ENCODE data around the gene CCDC57. TPM values are rescaled to one million over a fixed set of nuclear protein-coding genes. Genes with fewer than 3 reads are reported as not detected.

CCDC57 gene
- total RNA-seq, 1 donor from 2014 or later: 15.0 TPM

DNA sequence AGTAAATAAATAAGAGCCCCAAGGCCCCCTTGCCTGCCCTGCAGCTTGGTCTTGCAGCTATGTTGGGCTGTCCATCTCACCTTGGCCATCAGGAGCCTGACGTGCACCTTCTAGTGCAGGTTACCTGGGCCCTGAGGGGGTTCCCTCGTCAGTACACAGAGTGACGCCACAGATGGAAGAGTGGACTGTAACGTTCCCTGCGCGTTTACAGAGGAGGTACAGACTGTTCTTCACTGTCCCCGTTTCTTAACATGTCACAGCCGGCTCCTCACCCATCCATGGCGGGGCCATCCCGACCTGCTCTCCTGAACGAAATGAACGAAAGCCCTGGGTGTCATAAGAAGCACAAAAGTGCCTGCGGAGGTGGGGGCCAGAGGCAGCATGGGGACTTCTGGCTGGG, 98.7 kb downstream of the CCDC57 start:
- no peak overlapping the region for H3K27ac Mint-ChIP-seq
- H3K27me3 ChIP-seq: no peaks in the 10 kb centered on the region
- TF ChIP-seq EZH2 (IDR thresholded peaks at IDR 0.05): no peak
- no peak for TF ChIP-seq EZH2phosphoT487 (IDR thresholded peaks at IDR 0.05)
- TF ChIP-seq, protein P1, sequence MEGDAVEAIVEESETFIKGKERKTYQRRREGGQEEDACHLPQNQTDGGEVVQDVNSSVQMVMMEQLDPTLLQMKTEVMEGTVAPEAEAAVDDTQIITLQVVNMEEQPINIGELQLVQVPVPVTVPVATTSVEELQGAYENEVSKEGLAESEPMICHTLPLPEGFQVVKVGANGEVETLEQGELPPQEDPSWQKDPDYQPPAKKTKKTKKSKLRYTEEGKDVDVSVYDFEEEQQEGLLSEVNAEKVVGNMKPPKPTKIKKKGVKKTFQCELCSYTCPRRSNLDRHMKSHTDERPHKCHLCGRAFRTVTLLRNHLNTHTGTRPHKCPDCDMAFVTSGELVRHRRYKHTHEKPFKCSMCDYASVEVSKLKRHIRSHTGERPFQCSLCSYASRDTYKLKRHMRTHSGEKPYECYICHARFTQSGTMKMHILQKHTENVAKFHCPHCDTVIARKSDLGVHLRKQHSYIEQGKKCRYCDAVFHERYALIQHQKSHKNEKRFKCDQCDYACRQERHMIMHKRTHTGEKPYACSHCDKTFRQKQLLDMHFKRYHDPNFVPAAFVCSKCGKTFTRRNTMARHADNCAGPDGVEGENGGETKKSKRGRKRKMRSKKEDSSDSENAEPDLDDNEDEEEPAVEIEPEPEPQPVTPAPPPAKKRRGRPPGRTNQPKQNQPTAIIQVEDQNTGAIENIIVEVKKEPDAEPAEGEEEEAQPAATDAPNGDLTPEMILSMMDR (IDR thresholded peaks at IDR 0.05): no peak
- no peak overlapping the region for H3K4me3 Mint-ChIP-seq
- H3K27ac ChIP-seq: no peak overlapping the region
- no peaks in the 10 kb centered on the region for H3K36me3 ChIP-seq
- H3K36me3 Mint-ChIP-seq: peaks cover 5% of the 10 kb centered on the region
- peaks cover 6% of the 10 kb centered on the region for H3K27me3 Mint-ChIP-seq (ENCODE audit: insufficient read depth, low read depth)
- peaks cover 23% of the 10 kb centered on the region for H3K4me1 ChIP-seq
- H4K20me1 ChIP-seq (ENCODE audit: low read depth): no peaks in the 10 kb centered on the region
- H3K9ac ChIP-seq: no peak overlapping the region
- H3F3A ChIP-seq (ENCODE audit: low read depth): peaks cover 6% of the 10 kb centered on the region
- no peak overlapping the region for H3K4me2 ChIP-seq
- no peak overlapping the region for H2AFZ ChIP-seq (replicated peaks)
- no peaks in the 10 kb centered on the region for H3K9me3 ChIP-seq (ENCODE audit: low read depth)
- no peak for DNase-seq (ENCODE audit: low spot score)
- H3K4me3 ChIP-seq: no peak overlapping the region
- H3K4me1 Mint-ChIP-seq: peaks cover 23% of the 10 kb centered on the region
- no peaks in the 10 kb centered on the region for H3K9me3 Mint-ChIP-seq
- no peaks in the 10 kb centered on the region for H3K79me2 ChIP-seq (ENCODE audit: low read depth)

DNA sequence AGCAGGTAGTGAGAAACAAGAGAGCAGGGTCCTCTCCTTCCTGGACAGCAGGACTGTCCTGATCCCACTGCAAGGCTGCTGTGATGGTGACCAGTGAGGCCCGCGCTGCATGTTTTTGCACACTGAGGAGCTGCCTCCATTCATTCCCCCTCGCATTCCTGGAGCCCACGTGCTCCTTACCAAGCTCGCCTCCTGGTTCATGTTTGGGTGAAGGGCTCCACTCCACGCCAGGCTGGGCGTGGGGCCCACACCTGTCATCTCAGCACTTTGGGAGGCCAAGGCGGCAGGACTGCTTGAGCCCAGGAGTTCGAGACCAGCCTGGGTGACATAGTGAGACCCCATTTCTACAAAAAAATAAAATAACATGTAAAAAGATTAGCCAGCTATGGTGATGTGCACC, 99.2 kb downstream of the CCDC57 start:
- H3K4me1 ChIP-seq: peaks cover 19% of the 10 kb centered on the region
- TF ChIP-seq, protein P1 (IDR thresholded peaks at IDR 0.05): no peak
- no peak for TF ChIP-seq EZH2 (IDR thresholded peaks at IDR 0.05)
- TF ChIP-seq EZH2phosphoT487 (IDR thresholded peaks at IDR 0.05): no peak
- Mint-ChIP-seq H3K27ac (no peak overlapping the region), H3K4me3 (no peak overlapping the region), H3K36me3 (peaks cover 8% of the 10 kb centered on the region), H3K4me1 (peaks cover 23% of the 10 kb centered on the region), H3K27me3 (ENCODE audit: insufficient read depth, low read depth) (peaks cover 8% of the 10 kb centered on the region), H3K9me3 (no peaks in the 10 kb centered on the region)
- peaks cover 2% of the 10 kb centered on the region for H3F3A ChIP-seq (ENCODE audit: low read depth)
- no peak overlapping the region for H3K27ac ChIP-seq
- no peak overlapping the region for H3K4me3 ChIP-seq
- no peak overlapping the region for H2AFZ ChIP-seq (replicated peaks)
- no peaks in the 10 kb centered on the region for H3K9me3 ChIP-seq (ENCODE audit: low read depth)
- H3K9ac ChIP-seq: no peak overlapping the region
- DNase-seq (ENCODE audit: low spot score): no peak
- H3K36me3 ChIP-seq: no peaks in the 10 kb centered on the region
- no peaks in the 10 kb centered on the region for H3K79me2 ChIP-seq (ENCODE audit: low read depth)
- H3K27me3 ChIP-seq: no peaks in the 10 kb centered on the region
- H3K4me2 ChIP-seq: no peak overlapping the region
- no peaks in the 10 kb centered on the region for H4K20me1 ChIP-seq (ENCODE audit: low read depth)

DNA sequence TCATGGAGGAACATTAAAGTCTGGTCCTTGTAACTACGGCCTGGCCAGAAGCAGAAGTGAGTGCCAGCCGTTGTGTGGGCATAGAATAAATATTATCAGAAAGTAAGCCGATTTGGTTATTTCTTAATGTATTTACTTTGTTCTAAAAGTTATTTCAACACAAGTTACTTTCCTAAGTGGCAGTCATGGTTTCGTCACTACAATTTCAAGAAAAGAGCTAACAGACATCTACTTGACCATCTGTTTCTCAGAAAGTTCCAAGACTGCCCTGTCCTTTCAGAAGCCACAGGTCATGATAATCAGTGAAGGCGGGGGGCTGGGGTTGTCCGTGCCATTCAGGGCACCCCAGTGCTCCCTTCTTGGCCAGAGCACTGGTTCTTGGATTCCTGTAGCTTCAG, 99.7 kb downstream of the CCDC57 start:
- Histone ChIP-seq H2AFZ (replicated peaks) (no peak overlapping the region), H3K79me2 (ENCODE audit: low read depth) (no peaks in the 10 kb centered on the region), H3K4me2 (no peak overlapping the region), H3K9ac (no peak overlapping the region), H4K20me1 (ENCODE audit: low read depth) (no peaks in the 10 kb centered on the region), H3K4me3 (no peak overlapping the region), H3F3A (ENCODE audit: low read depth) (no peaks in the 10 kb centered on the region), H3K27ac (no peak overlapping the region), H3K4me1 (peaks cover 14% of the 10 kb centered on the region), H3K27me3 (no peaks in the 10 kb centered on the region), H3K9me3 (ENCODE audit: low read depth) (no peaks in the 10 kb centered on the region), H3K36me3 (no peaks in the 10 kb centered on the region)
- no peak for DNase-seq (ENCODE audit: low spot score)
- TF ChIP-seq EZH2phosphoT487 (IDR thresholded peaks at IDR 0.05): no peak
- no peak for TF ChIP-seq EZH2 (IDR thresholded peaks at IDR 0.05)
- TF ChIP-seq, protein P1 (IDR thresholded peaks at IDR 0.05): no peak
- H3K9me3 Mint-ChIP-seq: no peaks in the 10 kb centered on the region
- peaks cover 8% of the 10 kb centered on the region for H3K27me3 Mint-ChIP-seq (ENCODE audit: insufficient read depth, low read depth)
- H3K4me3 Mint-ChIP-seq: no peak overlapping the region
- no peak overlapping the region for H3K27ac Mint-ChIP-seq
- H3K36me3 Mint-ChIP-seq: peaks cover 8% of the 10 kb centered on the region
- peaks cover 20% of the 10 kb centered on the region for H3K4me1 Mint-ChIP-seq
